IMR-90 (cell line): ENCODE results near the gene PROCA1.

Source experiments
- CEBPB ChIP-seq: IDR thresholded peaks from 2 replicates; pipeline ENCODE4 v1.6.1; 2012; ENCODE audit warnings: low read depth, low read length, improper control_type of control experiment
- CHD1 ChIP-seq: IDR thresholded peaks from 2 replicates; pipeline ENCODE4 v1.6.1; 2012; ENCODE audit warnings: low read depth, low read length, improper control_type of control experiment
- CTCF ChIP-seq: conservative IDR thresholded peaks from 2 replicates; pipeline ENCODE4 v1.5.1; 2012; ENCODE audit warnings: mild to moderate bottlenecking, low read depth, low read length, improper control_type of control experiment
- FOS ChIP-seq: fragments of 150-350 bp; IDR thresholded peaks from 2 replicates; pipeline ENCODE4 v1.6.1; 2016; ENCODE audit warnings: low read depth, low read length
- MAZ ChIP-seq: IDR thresholded peaks from 2 replicates; pipeline ENCODE4 v1.6.1; 2012; ENCODE audit warnings: low read depth, mild to moderate bottlenecking, low read length, improper control_type of control experiment, moderate library complexity, borderline replicate concordance
- NFE2L2 ChIP-seq: fragments of 150-350 bp; IDR thresholded peaks from 2 replicates; pipeline ENCODE4 v1.6.1; 2016; ENCODE audit warnings: low read depth, mild to moderate bottlenecking, low read length
- POLR2A ChIP-seq: IDR thresholded peaks from 2 replicates; pipeline ENCODE4 v1.6.1; 2012; ENCODE audit warnings: mild to moderate bottlenecking, low read depth, low read length
- SMC3 ChIP-seq: fragments of 150-350 bp; IDR thresholded peaks from 2 replicates; pipeline ENCODE4 v1.6.1; 2016; ENCODE audit warnings: low read depth, mild to moderate bottlenecking, antibody characterized with exemption, low read length, moderate library complexity

DNA sequence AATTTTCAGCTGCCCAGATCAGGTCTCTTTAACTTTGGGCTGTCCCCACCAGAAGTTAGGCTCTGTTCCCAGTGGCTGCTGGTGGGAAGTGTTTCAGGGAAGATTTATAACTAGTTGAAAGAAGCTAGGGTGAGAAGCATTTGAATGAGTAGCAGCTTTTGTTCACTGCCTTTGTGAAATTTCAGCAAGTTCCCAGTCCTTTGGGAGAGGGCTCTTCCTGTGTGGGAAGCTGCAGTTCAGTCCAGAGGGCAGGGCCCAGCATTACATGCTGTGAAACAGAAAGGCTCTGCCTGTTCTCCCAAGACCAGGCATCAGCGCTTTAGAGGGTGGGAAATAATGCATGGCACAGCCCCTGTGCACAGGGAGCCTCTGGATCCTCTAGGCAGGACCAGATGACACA is 17.8 kb downstream of the PROCA1 start:
- TF ChIP-seq POLR2A (no peak), CEBPB (no peak), NFE2L2 (no peak), CTCF (no peak), MAZ (no peak), CHD1 (no peak), SMC3 (no peak), FOS (no peak)
